Right kidney (tissue), 1 donor: ENCODE results near the gene KCNMA1.

ENCODE experiments used
- DNase-seq: peaks from one replicate; pipeline ENCODE4 v3.0.0-alpha.2; 2016

Gene KCNMA1

GRCh38 chr10:76972541-76972940, 665.1 kb downstream of the KCNMA1 start:
- no peak for DNase-seq

GRCh38 chr10:76971547-76972170, 665.9 kb downstream of the KCNMA1 start:
- no peak for DNase-seq

- DNase-seq, result no peak
Observed at GRCh38 chr10:76970711-76971519, 666.7 kb downstream of the KCNMA1 start.

GRCh38 chr10:76969366-76969948, 668.2 kb downstream of the KCNMA1 start:
- no peak for DNase-seq

- DNase-seq, result no peak
Observed at GRCh38 chr10:76968483-76968882, 669.1 kb downstream of the KCNMA1 start.

- no peak for DNase-seq
Observed at GRCh38 chr10:76962851-76963250, 674.8 kb downstream of the KCNMA1 start.

- DNase-seq, result no peak
Observed at GRCh38 chr10:76961841-76962240, 675.8 kb downstream of the KCNMA1 start.

GRCh38 chr10:76959111-76959510, 678.5 kb downstream of the KCNMA1 start:
- no peak for DNase-seq

- no peak for DNase-seq
Observed at GRCh38 chr10:76954838-76955237, 682.8 kb downstream of the KCNMA1 start.

- DNase-seq, result no peak
Observed at GRCh38 chr10:76950354-76950753, 687.3 kb downstream of the KCNMA1 start.

- no peak for DNase-seq
Observed at GRCh38 chr10:76946270-76946669, 691.3 kb downstream of the KCNMA1 start.

- DNase-seq, result no peak
Observed at GRCh38 chr10:76945166-76945565, 692.4 kb downstream of the KCNMA1 start.

GRCh38 chr10:76944640-76945039, 693.0 kb downstream of the KCNMA1 start:
- no peak for DNase-seq

- DNase-seq, result no peak
Observed at GRCh38 chr10:76942628-76943416, 694.8 kb downstream of the KCNMA1 start.

GRCh38 chr10:76939933-76940468, 697.6 kb downstream of the KCNMA1 start:
- DNase-seq, result no peak

- no peak for DNase-seq
Observed at GRCh38 chr10:76937181-76937600, 700.4 kb downstream of the KCNMA1 start.

- no peak for DNase-seq
Observed at GRCh38 chr10:76935941-76936613, 701.5 kb downstream of the KCNMA1 start.

- DNase-seq, result no peak
Observed at GRCh38 chr10:76928565-76928964, 709.0 kb downstream of the KCNMA1 start.

GRCh38 chr10:76925636-76926405, 711.8 kb downstream of the KCNMA1 start:
- no peak for DNase-seq

- DNase-seq, result no peak
Observed at GRCh38 chr10:76922666-76923065, 714.9 kb downstream of the KCNMA1 start.

- no peak for DNase-seq
Observed at GRCh38 chr10:76921383-76922010, 716.1 kb downstream of the KCNMA1 start.
